HG03439 (cell line): Measurements from ENCODE around the gene IGDCC3.
"Not testable (repeated sequence)": the region's sequence is repeated elsewhere in the genome, so short reads cannot be mapped to it uniquely, and the experiment has no call there.

Experiments
- ATAC-seq: cut with Tn5 transposase; IDR thresholded peaks from one replicate; pipeline ENCODE4 v1.9.1; 2021; ENCODE audit warnings: mild to moderate bottlenecking, moderate library complexity; ENCODE audit not compliant: unreplicated experiment

IGDCC3 gene

DNA sequence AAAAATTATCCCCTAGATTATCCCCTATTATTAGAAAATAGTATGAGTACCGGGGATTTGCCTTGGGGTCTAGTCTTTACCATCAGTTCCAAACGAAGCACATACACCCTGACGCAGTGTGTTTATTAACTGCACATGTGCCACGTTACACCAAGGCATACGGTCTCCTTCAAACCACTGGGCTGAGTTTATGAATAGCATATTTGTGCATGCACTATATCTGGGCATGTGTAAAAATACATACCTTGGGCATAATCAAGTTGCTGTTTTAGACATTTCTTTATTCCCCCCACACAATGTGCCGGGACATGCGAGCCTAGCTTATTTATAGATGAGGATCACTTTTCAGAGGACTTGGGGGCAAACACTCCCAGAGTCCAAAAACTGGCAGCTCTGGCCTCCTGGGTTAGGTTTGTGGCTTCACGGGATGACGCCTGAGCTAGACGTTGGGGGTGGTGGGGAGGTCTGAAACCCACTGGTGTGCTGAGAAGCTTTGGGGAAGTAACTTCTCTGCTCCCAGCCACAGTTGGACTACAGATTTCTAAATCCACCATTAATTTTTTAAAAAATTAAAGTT lies 28.7 kb upstream of the IGDCC3 start:
- no peak for ATAC-seq

DNA sequence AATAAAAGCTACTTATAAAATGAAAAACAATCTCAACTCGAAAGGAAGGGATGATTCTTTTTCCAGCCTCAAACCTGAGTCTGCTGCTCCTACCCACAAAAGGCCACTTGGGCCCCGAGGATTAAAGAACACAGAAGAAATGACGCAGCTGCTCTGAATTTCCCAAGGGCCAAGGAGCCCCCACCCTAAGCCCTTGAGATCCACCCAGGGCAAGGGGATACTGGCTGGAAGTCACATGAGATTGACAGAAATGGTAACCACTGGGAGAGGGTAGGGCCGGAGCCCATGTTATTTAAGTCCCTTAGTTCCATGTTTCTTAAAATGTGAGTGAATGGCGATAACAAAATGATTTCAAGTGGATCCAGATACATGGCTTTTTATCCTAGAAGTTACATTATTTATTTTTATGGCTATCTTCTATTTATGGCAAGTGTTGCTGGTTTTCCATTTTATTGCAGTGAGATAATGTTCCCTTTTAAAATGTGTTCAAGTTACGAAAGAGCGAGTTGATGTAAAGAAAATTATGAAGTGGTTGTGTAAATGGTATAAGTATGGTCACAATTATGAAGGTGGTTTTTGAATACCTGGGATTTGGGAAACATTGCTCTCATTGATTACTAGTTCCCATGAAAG lies 28.1 kb upstream of the IGDCC3 start:
- ATAC-seq = no peak

GRCh38 chr15:65404186-65404872 lies 26.5 kb upstream of the IGDCC3 start:
- no peak for ATAC-seq

DNA sequence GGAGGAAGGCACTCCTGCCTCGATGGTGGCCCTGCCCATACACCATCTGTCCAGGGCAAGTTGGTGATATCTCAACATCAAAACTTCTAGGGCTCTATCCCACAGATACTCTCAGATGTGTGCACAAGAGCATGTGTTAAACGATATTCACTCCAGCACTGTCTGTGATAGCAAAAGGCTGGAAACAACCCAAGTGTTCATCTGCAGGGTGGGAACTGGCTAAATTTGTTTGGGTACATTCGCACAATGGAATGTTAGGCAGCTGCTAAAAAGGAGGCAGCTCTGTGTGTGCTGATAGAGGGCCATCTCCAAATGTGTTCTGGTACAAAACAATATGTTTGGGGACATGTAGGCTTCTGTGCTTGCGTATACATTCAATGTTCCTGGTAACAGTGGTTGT lies 25.2 kb upstream of the IGDCC3 start:
- no peak for ATAC-seq

DNA sequence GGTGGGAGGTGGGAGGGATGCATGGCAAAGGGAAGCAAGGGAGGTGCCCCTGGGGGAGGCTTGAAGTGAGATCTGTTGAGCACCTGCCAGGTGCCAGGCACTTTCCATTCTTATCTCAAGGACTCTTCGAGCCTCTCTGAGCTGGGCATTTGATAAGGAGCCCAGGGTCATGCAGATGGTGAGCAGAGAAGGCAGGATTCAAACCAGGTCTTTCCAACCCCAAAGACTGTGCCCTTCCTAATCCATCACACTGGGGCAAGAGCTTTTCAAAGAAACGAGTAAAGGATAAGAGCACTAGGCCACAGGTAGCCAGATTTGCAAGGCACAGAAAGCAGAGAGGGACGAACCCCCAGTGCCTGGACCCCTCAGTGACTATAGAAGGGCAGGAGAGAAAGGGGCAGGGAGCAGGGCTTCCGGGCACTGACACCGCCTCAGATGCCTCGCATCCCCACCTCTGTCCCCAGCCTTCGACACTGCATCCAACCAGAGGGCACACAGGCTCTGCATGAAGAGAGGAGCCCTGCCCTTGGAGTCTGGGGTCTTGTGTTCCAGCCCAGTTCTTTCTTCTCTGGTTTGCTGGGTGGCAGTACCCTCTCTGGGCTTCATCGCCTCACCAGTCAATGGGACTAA lies 23.9 kb upstream of the IGDCC3 start:
- ATAC-seq = no peak

- ATAC-seq = no peak
These were observed 23.2 kb upstream of the IGDCC3 start for GRCh38 chr15:65400760-65401610.

DNA sequence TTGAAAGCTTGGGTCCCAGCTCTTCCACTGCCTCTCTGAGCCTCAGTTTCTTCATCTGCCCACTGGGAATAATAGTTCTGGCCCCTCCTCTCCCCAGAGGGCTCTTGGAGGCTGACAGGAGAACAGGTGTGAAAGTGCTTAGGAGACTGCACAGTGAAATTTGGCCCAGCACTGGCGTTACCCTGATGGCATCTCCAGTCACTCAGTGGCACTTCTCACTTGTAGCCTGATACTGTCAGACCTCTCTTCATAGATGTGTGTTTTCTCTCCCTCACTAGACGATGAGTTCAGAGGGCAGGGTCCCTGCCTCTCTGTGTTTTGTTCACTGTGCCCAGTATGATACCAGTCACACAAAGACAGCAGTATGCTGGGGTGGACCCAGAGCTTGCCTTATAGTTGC lies 22.2 kb upstream of the IGDCC3 start:
- no peak for ATAC-seq

- no peak for ATAC-seq
These were observed 21.4 kb upstream of the IGDCC3 start for GRCh38 chr15:65399001-65399706.

- not testable (repeated sequence) for ATAC-seq
These were observed 20.7 kb upstream of the IGDCC3 start for GRCh38 chr15:65398486-65398885.

DNA sequence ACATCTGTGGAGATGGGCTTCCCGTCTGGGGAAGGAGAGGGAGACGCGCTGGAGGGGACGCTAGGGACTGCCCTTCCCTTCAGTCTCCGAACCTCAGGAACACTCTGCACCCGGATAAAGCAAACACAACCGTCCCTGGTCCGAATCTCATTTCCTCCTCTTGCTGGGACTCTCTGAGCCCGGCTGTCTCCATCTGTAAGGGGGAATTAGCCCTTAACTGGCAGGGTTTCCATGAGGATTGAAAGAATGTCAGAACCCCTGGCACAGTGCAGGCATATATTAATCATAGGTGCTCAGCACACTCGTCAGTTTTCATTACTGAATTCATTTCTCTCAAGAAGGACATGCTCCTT lies 19.1 kb upstream of the IGDCC3 start:
- ATAC-seq = no peak

- no peak for ATAC-seq
These were observed 18.6 kb upstream of the IGDCC3 start for GRCh38 chr15:65396283-65396964.

- ATAC-seq = no peak
These were observed 17.9 kb upstream of the IGDCC3 start for GRCh38 chr15:65395567-65396202.

- no peak for ATAC-seq
These were observed 17.1 kb upstream of the IGDCC3 start for GRCh38 chr15:65394936-65395335.

GRCh38 chr15:65394280-65394789 lies 16.5 kb upstream of the IGDCC3 start:
- ATAC-seq = no peak

DNA sequence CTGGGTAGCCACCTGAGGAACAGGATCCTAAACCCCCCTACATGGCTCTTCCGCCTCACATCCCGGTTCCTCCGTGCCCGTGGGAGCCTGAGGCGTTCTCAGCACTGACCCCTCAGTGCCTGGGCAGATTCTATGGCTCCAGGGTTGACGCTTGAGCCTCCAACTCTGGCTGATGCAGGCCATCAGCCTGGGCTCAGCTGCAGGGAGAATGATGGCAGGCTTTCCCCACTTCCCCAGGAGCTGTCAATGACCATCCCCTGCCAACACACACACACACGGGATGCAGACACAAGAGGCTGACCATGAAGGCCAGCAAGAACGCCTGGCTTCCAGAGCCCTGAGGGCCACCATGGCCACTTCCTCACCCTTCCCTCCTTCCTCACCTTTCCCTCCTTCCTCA lies 15.8 kb upstream of the IGDCC3 start:
- no peak for ATAC-seq

DNA sequence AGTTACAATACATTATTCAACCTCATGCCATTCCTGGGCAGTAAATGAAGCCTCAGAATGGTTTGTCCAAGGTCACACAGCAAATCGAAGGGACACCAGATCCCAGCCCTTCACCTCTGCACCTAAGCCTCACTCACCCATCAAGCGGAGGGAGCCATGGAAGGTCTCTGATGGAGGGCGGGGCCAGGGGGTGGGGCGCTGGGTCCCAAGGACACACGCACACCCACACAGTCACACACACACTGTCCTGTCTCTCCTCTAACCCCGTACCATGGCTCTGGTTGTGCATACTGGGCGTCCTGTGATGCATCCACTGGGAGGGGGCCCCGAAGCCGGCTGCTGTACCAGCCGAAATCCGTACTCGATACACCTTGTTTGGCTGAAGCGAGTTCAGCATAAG lies 15.3 kb upstream of the IGDCC3 start:
- no peak for ATAC-seq

GRCh38 chr15:65392368-65392767 lies 14.6 kb upstream of the IGDCC3 start:
- no peak for ATAC-seq

DNA sequence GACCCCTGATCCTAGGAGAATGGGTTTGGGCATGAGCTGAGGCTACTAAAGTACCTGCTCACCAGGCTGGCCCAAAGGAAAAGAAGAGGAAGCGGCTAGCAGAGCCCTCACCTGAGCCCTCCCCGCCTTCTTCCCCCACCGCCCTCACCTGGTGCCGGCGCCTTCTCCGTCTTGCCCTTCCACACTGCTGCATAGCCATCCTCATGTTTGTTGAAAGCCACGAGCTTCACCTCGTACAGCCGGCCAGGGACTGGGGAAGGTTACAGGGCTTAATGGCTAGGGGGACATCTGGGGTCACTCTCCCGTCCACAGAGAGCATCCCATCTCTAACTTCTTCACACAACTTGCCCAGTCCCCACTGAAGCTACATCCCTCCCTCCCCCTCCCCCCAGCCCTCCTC lies 13.9 kb upstream of the IGDCC3 start:
- ATAC-seq = no peak

DNA sequence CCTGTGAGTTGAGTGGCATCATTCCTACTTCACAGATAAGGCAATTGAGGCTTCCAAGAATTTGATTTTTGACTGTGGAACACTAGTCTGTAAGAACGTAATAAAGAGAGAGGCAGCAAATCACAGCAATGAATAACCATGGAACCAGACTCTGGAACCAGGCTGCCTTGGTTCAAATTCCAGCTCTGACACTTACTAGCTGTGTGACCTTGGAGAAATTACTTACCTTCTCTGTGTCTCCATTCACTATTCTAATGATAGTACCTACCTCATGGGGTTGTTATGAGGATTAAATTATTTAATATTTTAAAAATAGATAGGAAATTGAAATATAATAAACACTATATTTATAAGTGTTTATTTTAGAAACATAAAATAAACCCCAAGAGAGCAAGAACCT lies 12.6 kb upstream of the IGDCC3 start:
- ATAC-seq = no peak
